Transverse colon (tissue), 4 donors: Measurements from ENCODE around the gene TSPO2. TPM values are rescaled to one million over a fixed set of nuclear protein-coding genes. Genes with fewer than 3 reads are reported as not detected.
A peak's percentile ranks its signal among the peaks of the same experiment; 100 is the strongest.

ENCODE experiments used
- DNase-seq: peaks from one replicate; pipeline ENCODE4 v3.0.0-alpha.2; 2019
- H3K27ac ChIP-seq, 4 donors: fragments of 200-600 bp; sonication (generic); 2 replicates each; pipeline ENCODE4 v1.5.1; 2016 to 2018; ENCODE audit warnings: inconsistent platforms in 4 of 4
- H3K27me3 ChIP-seq: fragments of 200-600 bp; sonication (generic); 2 replicates; pipeline ENCODE4 v1.5.1; 2017; ENCODE audit warnings: inconsistent platforms
- H3K36me3 ChIP-seq, 4 donors: fragments of 200-600 bp; sonication (generic); 2 replicates each; pipeline ENCODE4 v1.5.1; 2017 to 2019; ENCODE audit warnings: inconsistent platforms in 4 of 4
- H3K4me1 ChIP-seq, 4 donors: fragments of 200-600 bp; sonication (generic); 2 replicates each; pipeline ENCODE4 v1.5.1; 2017 to 2020; ENCODE audit warnings: inconsistent platforms in 4 of 4
- H3K4me3 ChIP-seq, 4 donors: fragments of 200-600 bp; sonication (generic); 1 replicate in 1 of 4; 2 replicates in 3 of 4; pipeline versions ENCODE4 v1.5.1 to v1.6.1; 2017 to 2019; ENCODE audit warnings: inconsistent platforms in 4 of 4
- H3K9me3 ChIP-seq, 2 donors: fragments of 200-600 bp; sonication (generic); 2 replicates each; pipeline ENCODE4 v1.5.1; 2017 to 2019; ENCODE audit warnings: inconsistent platforms in 2 of 2
- EP300 ChIP-seq: sonication (generic); formaldehyde crosslinking; IDR thresholded peaks from one replicate; pipeline ENCODE4 v1.6.1; 2017; ENCODE audit warnings: antibody characterized with exemption, low read depth
- POLR2A ChIP-seq: fragments of 450-650 bp; IDR thresholded peaks from one replicate; pipeline ENCODE4 v1.6.1; 2016; ENCODE audit warnings: antibody characterized with exemption, mild to moderate bottlenecking, moderate library complexity
- POLR2AphosphoS5 ChIP-seq, 3 donors: sonication (generic); formaldehyde crosslinking; IDR thresholded peaks; one replicate each; pipeline ENCODE4 v1.6.1; 2016; ENCODE audit warnings: antibody characterized with exemption in 3 of 3
- WGBS, 2 donors: methylation state at CpG; one replicate each; pipeline ENCODE4 v1.1.5; 2018; ENCODE audit warnings: low coverage in 1 of 2; 5-methylcytosine and 5-hydroxymethylcytosine counted together
- in situ Hi-C, 4 donors: fragments of 200-750 bp; cut with MboI; loops; one replicate each; pipeline versions ENCODE4 v1.15.0 to v1.15.1; 2017; ENCODE audit warnings: low sequenced_read_pairs in 3 of 4, low pct_ligation_motif_present in 1 of 4, low pct_unique_long_range_greater_than_20kb in 1 of 4
- intact Hi-C: fragments of 100-400 bp; cut with DNase I; formaldehyde crosslinking; loops from one replicate; pipeline ENCODE4 v1.15.1; 2023; ENCODE audit warnings: low total_unique reads
- total RNA-seq, 4 donors: library from RNA; depleted of rRNA; stranded (reverse); fragments of >200 nt; gene quantifications; one replicate each; pipeline ENCODE4 v1.1.0, GENCODE V29; 2016
- TF ChIP-seq, protein P1 (sequence below), 5 experiments: fragments of 200-600 bp in 3 of 5; fragments of 450-650 bp in 2 of 5; sonication (generic) in 3 of 5; IDR thresholded peaks; 1 replicate in 2 of 5; 2 replicates in 3 of 5; pipeline ENCODE4 v1.5.1; 2016 to 2017; ENCODE audit warnings: antibody characterized with exemption in 5 of 5, inconsistent platforms in 3 of 5, mild to moderate bottlenecking in 2 of 5, moderate library complexity in 1 of 5

Gene TSPO2
- total RNA-seq, 4 donors from 2014 or later = not detected

GRCh38 chr6:41056768-41057490, 14.7 kb downstream of the TSPO2 start:
- Histone ChIP-seq H3K27me3 (no peaks in the 10 kb centered on the region), H3K36me3 (no peaks in the 10 kb centered on the region), H3K4me1 (peaks cover 0 to 8% (median 5%) of the 10 kb centered on the region in 4 donors), H3K9me3 (no peaks in the 10 kb centered on the region), H3K4me3 (no peak overlapping the region), H3K27ac (peak overlapping the region in 3 of 4 donors; percentile 17 to 41 (median 24))
- 87% methylated on average over 6 of the region's 6 CpGs; no CpG with 5 or more reads in 1 of the 2 donors for WGBS, 2 donors
- TF ChIP-seq, protein P1, sequence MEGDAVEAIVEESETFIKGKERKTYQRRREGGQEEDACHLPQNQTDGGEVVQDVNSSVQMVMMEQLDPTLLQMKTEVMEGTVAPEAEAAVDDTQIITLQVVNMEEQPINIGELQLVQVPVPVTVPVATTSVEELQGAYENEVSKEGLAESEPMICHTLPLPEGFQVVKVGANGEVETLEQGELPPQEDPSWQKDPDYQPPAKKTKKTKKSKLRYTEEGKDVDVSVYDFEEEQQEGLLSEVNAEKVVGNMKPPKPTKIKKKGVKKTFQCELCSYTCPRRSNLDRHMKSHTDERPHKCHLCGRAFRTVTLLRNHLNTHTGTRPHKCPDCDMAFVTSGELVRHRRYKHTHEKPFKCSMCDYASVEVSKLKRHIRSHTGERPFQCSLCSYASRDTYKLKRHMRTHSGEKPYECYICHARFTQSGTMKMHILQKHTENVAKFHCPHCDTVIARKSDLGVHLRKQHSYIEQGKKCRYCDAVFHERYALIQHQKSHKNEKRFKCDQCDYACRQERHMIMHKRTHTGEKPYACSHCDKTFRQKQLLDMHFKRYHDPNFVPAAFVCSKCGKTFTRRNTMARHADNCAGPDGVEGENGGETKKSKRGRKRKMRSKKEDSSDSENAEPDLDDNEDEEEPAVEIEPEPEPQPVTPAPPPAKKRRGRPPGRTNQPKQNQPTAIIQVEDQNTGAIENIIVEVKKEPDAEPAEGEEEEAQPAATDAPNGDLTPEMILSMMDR (IDR thresholded peaks at IDR 0.05) = no peak
- TF ChIP-seq EP300 (no peak), POLR2A (no peak), POLR2AphosphoS5 (IDR thresholded peaks at IDR 0.05) (no peak)
- intact Hi-C loops (no loop called here), in situ Hi-C loops (no loop called here)
- DNase-seq = no peak

GRCh38 chr6:41058783-41059181, 16.5 kb downstream of the TSPO2 start:
- Histone ChIP-seq H3K4me3 (no peak overlapping the region), H3K27me3 (no peaks in the 10 kb centered on the region), H3K36me3 (peaks cover 0 to 4% (median 0%) of the 10 kb centered on the region in 4 donors), H3K9me3 (no peaks in the 10 kb centered on the region), H3K4me1 (peaks cover 0 to 13% (median 7%) of the 10 kb centered on the region in 4 donors), H3K27ac (no peak overlapping the region)
- WGBS, 2 donors = 83 to 89% methylated on average over 2 of the region's 2 CpGs
- intact Hi-C loops = no loop called here
- no peak for DNase-seq
- in situ Hi-C loops = no loop called here
- no peak for TF ChIP-seq POLR2AphosphoS5 (IDR thresholded peaks at IDR 0.05)
- TF ChIP-seq POLR2A = no peak
- TF ChIP-seq, protein P1 (IDR thresholded peaks at IDR 0.05) = no peak
- no peak for TF ChIP-seq EP300

DNA sequence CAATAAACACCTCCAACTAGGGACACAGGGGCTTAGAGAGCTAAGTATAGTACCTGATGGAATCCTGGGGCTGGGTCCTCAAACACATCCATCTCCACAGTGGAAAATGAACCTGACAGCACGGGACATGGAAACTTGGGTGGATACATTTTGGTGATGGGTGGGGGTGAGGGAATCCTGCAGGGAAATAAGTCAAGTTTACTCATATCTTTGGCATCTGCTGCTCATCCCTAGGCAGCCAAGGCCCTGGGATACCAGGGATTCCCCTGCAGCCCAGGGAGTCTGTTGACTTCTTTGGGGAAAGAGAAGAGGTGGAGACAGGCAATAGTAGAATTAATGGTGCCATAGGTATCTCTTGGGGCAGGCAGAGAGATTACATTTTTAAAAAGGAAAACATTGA, 17.3 kb downstream of the TSPO2 start:
- intact Hi-C loops = no loop called here
- WGBS, 2 donors = 73 to 83% methylated on average over 1 of the region's 1 CpG
- H3K27me3 ChIP-seq = no peaks in the 10 kb centered on the region

GRCh38 chr6:41061196-41061726, 19.0 kb downstream of the TSPO2 start:
- TF ChIP-seq EP300 = no peak
- TF ChIP-seq, protein P1 (IDR thresholded peaks at IDR 0.05) = no peak
- TF ChIP-seq POLR2A = no peak
- no peak for TF ChIP-seq POLR2AphosphoS5 (IDR thresholded peaks at IDR 0.05)
- Histone ChIP-seq H3K9me3 (no peaks in the 10 kb centered on the region), H3K36me3 (peaks cover 0 to 4% (median 0%) of the 10 kb centered on the region in 4 donors), H3K27ac (no peak overlapping the region), H3K4me3 (no peak overlapping the region), H3K4me1 (peaks cover 0 to 38% (median 21%) of the 10 kb centered on the region in 4 donors), H3K27me3 (no peaks in the 10 kb centered on the region)
- no peak for DNase-seq
- intact Hi-C loops = no loop called here
- 69 to 94% methylated on average over 2 to 13 of the region's 13 CpGs for WGBS, 2 donors
- in situ Hi-C loops = no loop called here

More for the DNA sequence above, 17.3 kb downstream of the TSPO2 start:
- Histone ChIP-seq H3K9me3 (no peaks in the 10 kb centered on the region), H3K36me3 (peaks cover 0 to 4% (median 0%) of the 10 kb centered on the region in 4 donors), H3K4me3 (no peak overlapping the region), H3K27ac (no peak overlapping the region), H3K4me1 (peaks cover 0 to 20% (median 14%) of the 10 kb centered on the region in 4 donors)
- TF ChIP-seq EP300 = no peak
- TF ChIP-seq, protein P1 (IDR thresholded peaks at IDR 0.05) = no peak
- TF ChIP-seq POLR2AphosphoS5 (IDR thresholded peaks at IDR 0.05) = no peak
- no peak for TF ChIP-seq POLR2A
- DNase-seq = no peak
- in situ Hi-C loops = no loop called here
